GM04503 (cell line): Measurements from ENCODE around the gene B4GALNT2.
"Not testable (repeated sequence)": the region's sequence is repeated elsewhere in the genome, so short reads cannot be mapped to it uniquely, and the experiment has no call there.

Experiments used
- DNase-seq: peaks from one replicate; pipeline ENCODE4 v3.0.0-alpha.2; 2012; ENCODE audit warnings: low read depth

The B4GALNT2 gene

GRCh38 chr17:49180998-49181635 is 48.5 kb downstream of the B4GALNT2 start:
- DNase-seq, result no peak

GRCh38 chr17:49183341-49183740 is 50.8 kb downstream of the B4GALNT2 start:
- no peak for DNase-seq

- DNase-seq, result no peak
These were observed 51.2 kb downstream of the B4GALNT2 start for GRCh38 chr17:49183801-49184200.

- DNase-seq, result not testable (repeated sequence)
These were observed 52.0 kb downstream of the B4GALNT2 start for GRCh38 chr17:49184522-49184921.

DNA sequence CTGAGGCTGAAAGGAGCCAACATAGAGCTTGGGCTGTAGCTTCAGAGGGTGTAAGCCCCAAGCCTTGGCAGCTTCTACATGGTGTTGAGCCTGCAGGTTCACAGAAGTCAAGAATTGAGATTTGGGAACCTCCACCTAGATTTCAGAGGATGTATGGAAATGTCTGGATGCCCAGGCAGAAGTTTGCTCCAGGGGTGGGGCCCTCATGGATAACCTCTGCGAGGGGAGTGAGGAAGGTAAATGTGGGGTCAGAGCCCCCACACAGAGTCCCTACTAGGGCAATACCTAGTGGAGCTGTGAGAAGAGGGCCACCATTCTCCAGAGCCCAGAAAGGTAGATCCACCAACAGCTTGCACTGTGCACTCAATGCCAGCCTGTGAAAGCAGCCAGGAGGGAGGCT is 52.8 kb downstream of the B4GALNT2 start:
- not testable (repeated sequence) for DNase-seq

DNA sequence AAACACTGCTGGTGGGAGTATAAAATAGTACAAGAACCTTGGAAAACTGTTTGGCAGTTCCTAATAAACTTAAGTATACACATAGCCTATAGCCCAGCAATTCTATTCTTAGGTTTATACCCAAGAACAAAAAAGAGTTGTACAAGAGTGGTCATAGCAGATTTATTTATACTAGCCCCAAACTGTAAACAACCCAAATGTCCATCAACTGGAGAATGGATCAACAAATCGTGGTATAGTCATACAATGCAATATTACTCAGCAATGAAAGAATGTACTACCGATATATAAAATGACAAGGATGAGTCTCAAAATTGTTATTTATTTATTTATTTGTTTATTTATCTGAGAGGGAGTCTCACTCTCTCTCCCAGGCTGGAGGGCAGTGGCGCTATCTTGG is 54.7 kb downstream of the B4GALNT2 start:
- DNase-seq, result no peak

GRCh38 chr17:49190932-49191331 is 58.4 kb downstream of the B4GALNT2 start:
- no peak for DNase-seq

GRCh38 chr17:49191409-49191916 is 58.9 kb downstream of the B4GALNT2 start:
- DNase-seq, result no peak

DNA sequence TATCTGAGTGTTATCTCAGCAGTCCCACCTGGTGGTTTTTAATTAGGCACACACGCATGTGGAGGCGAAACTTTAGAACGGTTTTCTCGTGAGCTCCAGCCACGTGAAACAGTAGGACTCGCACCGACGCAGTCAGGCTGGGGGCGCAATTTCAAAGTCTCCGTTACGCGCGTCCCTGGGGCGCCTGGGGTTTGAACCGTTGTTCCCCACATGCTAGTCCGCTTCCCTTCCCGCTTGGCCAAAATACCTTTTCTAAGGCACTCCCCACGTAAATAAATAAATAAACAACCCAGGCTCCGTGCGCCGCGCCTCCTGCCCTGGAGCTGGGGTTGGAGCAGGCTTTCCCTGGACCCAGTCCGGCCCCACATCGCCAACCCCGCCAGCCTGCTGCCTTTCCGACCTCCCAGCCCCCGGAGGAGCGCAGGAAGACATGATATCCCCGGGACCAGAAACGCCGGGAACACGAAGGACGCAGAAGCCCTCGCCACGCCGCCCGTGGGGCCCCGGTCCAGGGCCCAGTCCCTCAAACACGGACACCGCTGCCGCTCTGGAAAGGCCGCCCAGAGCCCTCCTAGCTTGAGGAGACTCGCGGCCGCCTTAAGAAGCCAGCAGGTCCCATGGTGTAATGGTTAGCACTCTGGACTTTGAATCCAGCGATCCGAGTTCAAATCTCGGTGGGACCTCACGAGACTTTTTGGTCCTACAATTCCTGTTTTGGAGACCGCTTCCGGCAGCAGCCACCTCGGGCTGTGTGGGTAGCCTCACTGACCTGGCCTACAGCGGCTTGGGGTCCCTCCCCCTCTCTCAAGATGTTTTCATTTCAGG is 59.6 kb downstream of the B4GALNT2 start:
- peak; percentile 57 for DNase-seq

DNA sequence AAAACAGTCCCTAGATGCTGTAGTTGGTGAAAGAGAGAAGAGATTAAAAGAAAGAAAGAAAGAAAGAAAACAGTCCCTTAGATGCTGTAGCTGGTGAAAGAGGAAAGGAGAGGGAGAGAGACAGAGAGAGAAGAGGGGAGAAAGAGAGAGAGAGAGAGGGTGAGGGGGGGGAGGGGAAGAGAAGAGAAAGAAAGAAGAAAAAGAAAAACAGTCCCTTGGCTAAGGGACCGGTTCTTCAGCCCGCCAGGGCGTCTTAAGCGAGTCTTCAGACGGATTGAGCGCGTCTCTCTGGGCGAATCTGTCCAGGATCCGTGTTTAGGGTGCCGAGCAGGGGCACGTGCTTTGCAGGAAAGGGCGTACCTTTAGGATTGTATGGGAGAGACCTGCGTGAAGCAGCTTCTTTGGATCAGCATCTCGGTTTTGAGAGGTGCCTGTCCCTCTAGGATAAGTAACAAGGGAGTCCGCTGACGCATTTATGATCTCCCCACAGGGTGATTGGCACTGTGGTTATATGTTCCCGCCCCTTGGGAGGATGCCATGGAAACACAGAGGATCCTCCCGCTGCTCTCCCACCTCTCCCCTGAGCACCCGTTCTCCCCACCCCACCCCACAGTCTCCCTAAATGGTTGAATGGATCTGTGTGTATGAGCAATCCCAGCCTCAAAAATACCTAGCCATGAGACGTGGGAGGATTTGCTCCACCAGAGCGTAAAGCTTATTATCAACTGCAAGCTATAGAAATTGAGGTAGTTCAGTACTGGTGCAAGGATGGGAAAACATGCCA is 61.1 kb downstream of the B4GALNT2 start:
- no peak for DNase-seq

DNA sequence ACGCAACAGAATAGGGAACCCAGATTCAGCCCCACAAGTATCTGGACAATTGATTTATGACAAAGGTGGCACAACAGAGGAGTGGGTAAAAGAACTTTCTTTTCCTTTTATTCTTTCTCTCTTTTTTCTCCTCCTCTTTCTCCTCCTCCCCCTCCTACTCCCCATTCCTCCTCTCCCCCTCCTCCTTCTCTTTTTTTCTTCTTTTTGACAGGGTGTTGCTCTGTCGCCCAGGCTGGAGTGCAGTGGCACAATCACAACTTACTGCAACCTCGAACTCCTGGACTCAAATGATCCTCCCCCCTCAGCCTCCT is 61.7 kb downstream of the B4GALNT2 start:
- DNase-seq, result no peak

DNA sequence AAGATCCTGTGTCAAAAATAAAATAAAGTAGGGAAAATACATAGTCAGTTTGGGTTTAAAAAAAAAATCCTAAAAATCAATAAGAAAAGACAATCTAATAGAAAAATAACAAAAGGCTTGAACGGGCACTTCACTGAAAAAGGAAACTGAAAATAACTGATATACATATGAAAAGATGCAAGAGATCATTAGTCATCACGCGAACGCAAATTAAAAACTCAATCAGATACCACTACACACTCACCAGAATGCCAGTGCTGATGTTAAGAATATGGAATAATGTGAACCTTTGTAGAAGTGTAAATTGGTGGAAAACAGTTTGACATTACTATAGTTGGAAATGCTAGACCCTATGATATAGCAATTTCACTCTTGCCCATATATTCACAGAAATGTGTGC is 63.2 kb downstream of the B4GALNT2 start:
- DNase-seq, result no peak

DNA sequence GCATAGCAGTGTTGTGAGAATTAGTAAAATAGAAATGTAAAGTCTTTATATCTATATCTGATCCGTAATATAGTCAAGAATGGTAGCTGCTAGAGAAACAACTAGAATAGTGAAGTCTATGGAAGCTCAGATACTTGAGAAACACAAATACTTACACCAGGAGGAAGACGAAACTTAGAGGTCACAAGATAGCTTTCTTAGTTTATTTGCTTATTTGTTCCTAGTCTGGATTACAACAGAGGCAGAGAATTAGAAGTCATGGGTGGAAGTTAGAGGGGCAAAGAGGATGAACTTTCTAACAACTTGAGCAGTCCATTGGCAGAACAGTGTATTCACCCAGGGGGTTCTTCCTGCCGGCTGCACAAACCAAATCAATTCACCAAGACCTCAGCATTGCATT is 64.0 kb downstream of the B4GALNT2 start:
- no peak for DNase-seq

DNA sequence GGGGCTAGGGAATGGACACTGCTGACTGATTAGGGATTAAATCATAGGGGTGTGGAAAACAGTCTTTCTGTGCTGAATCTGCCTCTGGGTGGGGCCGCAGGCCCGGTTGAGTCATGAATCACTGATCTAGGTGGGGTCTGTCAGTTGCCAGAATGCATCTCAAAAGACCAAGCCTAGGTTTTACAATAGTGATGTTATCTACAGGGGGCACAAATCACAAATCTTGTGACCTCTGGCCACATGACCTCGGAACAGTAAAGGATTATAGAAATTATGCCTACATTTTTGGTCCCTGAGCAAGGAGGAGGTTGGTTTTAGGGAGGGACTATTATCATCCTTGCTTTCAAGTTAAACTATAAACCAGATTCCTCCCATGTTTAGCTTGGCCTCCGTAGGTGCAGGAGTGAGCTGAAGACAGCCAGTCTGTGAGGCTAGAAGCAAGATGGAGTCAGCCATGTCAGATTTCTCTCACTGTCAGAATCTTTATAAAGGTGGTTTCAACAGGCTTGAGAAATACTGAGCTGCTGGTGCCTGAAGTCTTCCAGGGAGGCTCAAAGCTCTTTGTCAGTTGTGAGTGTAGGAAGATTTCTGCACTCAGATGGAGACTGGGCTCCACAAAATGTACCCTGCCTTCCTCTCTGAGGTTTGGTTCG is 64.9 kb downstream of the B4GALNT2 start:
- DNase-seq, result no peak

DNA sequence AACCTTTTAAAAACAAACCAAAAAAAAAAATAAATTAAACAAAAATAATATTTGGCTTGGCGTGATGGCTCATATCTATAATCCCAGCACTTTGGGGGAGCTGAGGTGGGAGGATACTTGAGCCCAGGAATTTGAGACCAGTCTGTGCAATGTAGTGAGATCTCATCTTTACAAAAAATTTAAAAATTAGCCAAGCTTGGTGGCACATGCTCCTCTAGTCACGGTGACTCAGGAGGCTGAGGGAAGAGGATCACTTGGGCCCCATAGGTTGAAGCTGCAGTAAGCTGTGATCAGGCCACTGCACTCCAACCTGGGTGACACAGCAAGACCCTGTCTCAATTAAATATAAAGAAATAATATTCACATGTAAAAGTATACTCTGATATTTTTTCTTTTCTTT is 65.6 kb downstream of the B4GALNT2 start:
- DNase-seq, result no peak

DNA sequence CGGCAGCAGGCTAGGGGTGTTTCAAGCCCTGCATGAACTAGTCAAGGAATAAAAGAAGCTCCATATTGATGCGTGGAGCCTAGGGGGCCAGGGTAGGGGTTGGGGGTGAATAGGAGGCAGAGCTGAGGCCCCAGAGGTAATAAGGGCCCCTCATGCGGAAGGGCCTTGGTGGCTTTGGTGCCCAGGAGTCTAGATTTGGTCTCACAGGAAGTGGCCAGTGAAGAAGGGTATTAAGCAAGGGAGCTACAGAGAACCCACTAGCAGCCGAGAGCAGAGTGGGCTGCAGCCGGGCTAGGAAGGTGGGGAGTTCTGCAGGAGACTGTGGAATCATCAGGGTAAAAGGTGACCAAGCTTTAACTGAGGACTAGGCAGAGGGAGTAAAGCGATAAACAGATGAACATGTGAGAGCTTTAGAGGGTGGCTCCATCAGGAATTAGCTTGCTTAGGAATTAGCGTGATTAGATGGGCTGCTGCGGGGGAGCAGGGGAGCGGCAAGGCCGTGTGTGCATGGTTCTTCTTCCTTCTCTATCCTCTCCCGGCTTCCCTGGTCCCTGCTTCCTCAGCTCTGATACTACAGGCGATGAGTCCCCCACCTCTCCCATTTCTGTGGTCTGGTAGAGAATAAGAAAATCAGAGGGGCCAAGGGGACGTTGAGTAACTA is 68.0 kb downstream of the B4GALNT2 start:
- no peak for DNase-seq

- no peak for DNase-seq
These were observed 68.9 kb downstream of the B4GALNT2 start for GRCh38 chr17:49201481-49201927.

DNA sequence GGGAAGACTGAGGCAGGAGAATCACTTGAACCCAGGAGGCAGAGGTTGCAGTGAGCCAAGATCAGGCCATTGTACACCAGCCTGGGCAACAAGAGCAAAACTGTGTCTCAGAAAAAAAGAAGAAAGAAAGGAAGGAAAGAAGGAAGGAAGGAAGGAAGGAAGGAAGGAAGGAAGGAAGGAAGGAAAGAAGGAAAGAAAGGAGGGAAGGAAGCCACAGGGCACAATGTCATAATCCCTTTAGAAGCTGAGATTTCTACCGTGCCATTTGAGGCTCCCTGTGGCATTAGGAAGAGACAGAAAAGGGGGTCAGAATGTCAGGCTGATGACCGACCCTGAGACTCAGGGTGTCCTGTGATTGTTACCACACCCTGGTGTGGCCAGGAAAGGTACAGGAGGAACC is 71.2 kb downstream of the B4GALNT2 start:
- no peak for DNase-seq

GRCh38 chr17:49204516-49204915 is 71.9 kb downstream of the B4GALNT2 start:
- no peak for DNase-seq

DNA sequence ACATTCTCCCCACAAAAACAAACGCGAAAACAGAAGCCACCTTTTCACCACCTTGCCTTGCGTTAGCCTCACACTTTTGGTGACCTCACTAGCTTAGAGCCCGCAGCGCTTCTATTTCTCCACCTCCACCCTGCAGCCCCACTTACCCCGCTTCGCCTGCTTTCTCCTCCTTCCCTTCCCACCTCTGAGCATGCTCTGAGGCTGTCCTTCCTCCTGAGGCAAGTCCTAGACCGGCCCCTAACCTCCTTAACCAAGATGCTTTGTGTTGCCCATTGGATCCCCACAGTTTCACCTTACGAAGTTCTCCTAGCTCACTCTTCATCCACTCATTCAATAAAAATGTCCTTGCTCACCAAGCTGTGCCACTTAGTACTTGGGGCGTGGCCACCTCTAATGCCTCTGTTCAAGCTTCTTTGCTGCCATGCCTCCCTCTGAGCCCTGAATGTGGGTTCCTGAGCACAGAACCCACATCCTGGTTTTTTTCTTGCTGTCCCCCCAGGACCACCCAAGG is 76.5 kb downstream of the B4GALNT2 start:
- no peak for DNase-seq
